ENCODE results near the gene SFMBT1. TPM values are rescaled to one million over a fixed set of nuclear protein-coding genes. Genes with fewer than 3 reads are reported as not detected.

Gene SFMBT1
- total and polyA plus RNA-seq, 5 donors from 2014 or later: 13.1 to 31.4 (median 16.7) TPM

DNA sequence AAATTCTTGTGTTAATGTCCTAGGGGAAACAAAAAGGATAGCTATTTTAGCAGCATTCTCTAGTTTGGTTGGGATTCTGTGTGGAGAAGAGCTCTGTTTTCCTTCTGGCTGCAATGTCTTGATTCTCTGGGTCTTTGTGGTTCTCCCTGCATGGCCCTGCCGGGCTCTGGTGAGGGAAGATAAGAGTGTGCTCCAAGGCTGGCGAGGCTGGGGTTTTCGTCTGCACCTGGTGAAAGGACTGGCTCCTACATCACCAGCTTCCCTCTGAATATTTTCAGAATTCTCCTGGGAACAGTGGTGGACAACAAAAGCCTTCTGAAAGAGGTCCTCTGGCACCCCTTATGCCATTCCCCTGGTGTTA is 38.1 kb upstream of the SFMBT1 start:
- Mint-ChIP-seq H3K27me3 (no peaks in the 10 kb centered on the region), H3K9me3 (peaks cover 0 to 2% (median 0%) of the 10 kb centered on the region in 7 donors), H3K4me1 (peaks cover 0 to 5% (median 0%) of the 10 kb centered on the region in 4 donors), H3K36me3 (peaks cover 4% of the 10 kb centered on the region), H3K27ac (peak overlapping the region in 1 of 3 donors; percentile 26), H3K4me3 (no peak overlapping the region)
- Histone ChIP-seq H3K36me3 (ENCODE audit: control insufficient read depth, insufficient read depth, low read length) (peaks cover 8% of the 10 kb centered on the region), H3K4me1 (ENCODE audit: control insufficient read depth, insufficient read depth, low read length, poor library complexity, severe bottlenecking) (no peaks in the 10 kb centered on the region), H3K27ac (ENCODE audit: insufficient read depth, low read length, poor library complexity, severe bottlenecking) (no peak overlapping the region), H3K4me3 (ENCODE audit: low read depth, low read length) (no peak overlapping the region), H3K27me3 (ENCODE audit: control insufficient read depth, insufficient read depth, low read length) (no peaks in the 10 kb centered on the region), H3K9me3 (ENCODE audit: control insufficient read depth in 2 of 2, low read length in 2 of 2) (no peaks in the 10 kb centered on the region)
- ATAC-seq (ENCODE audit: low read depth in 2 of 2): no peak
- no peak for DNase-seq

DNA sequence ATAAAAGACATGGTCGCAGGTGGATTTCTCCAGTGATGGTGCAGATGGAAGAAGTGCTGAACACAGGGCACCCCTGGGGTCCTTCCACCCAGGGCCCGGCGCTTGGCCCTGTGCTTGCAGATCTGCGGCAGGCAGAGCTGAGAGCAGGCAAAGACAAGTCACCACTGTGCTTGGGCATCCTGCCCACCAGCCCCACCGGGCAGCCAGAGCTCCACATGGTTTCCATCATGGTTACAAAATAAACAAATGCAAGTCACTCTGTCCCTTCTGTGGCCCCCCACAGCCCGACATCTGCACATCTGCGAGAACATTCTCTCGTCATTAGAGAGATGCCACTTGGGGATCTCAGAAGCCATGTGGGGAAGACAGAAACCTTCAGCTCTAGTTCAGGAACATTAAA is 37.6 kb upstream of the SFMBT1 start:
- H3K27ac Mint-ChIP-seq: peak overlapping the region in 1 of 3 donors; percentile 26
- H3K4me1 Mint-ChIP-seq: peaks cover 0 to 5% (median 0%) of the 10 kb centered on the region in 4 donors
- ATAC-seq (ENCODE audit: low read depth in 2 of 2): no peak

DNA sequence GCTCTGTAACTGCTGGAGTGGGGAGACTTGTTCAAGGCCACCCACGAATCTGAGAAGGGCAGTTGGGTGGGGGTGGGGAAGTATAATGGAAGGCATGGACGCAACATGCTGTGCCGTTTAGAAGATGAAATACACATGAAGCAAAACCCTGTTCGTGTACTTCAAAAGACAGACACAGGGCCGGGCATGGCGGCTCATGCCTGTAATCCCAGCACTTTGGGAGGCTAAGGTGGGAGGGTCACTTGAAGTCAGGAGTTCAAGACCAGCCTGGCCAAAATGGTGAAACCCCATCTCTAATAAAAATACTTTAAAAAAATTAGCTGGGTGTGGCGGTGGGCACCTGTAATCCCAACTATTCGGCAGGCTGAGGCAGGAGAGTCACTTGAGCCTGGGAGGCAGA is 36.9 kb upstream of the SFMBT1 start:
- peaks cover 0 to 5% (median 0%) of the 10 kb centered on the region in 4 donors for H3K4me1 Mint-ChIP-seq
- no peak overlapping the region for H3K27ac Mint-ChIP-seq
- no peak overlapping the region for H3K4me3 ChIP-seq (ENCODE audit: low read depth, low read length)
- DNase-seq (no peak), ATAC-seq (ENCODE audit: low read depth in 2 of 2) (no peak)
- no peaks in the 10 kb centered on the region for H3K4me1 ChIP-seq (ENCODE audit: control insufficient read depth, insufficient read depth, low read length, poor library complexity, severe bottlenecking)
- H3K36me3 Mint-ChIP-seq: peaks cover under 1% of the 10 kb centered on the region
- no peaks in the 10 kb centered on the region for H3K27me3 ChIP-seq (ENCODE audit: control insufficient read depth, insufficient read depth, low read length)
- no peak overlapping the region for H3K4me3 Mint-ChIP-seq
- H3K9me3 ChIP-seq (ENCODE audit: control insufficient read depth in 2 of 2, low read length in 2 of 2): no peaks in the 10 kb centered on the region
- no peaks in the 10 kb centered on the region for H3K27me3 Mint-ChIP-seq
- H3K36me3 ChIP-seq (ENCODE audit: control insufficient read depth, insufficient read depth, low read length): peaks cover 8% of the 10 kb centered on the region
- peaks cover 0 to 2% (median 0%) of the 10 kb centered on the region in 7 donors for H3K9me3 Mint-ChIP-seq
- no peak overlapping the region for H3K27ac ChIP-seq (ENCODE audit: insufficient read depth, low read length, poor library complexity, severe bottlenecking)

More for the DNA sequence above, 37.6 kb upstream of the SFMBT1 start:
- Histone ChIP-seq H3K36me3 (ENCODE audit: control insufficient read depth, insufficient read depth, low read length) (peaks cover 8% of the 10 kb centered on the region), H3K27ac (ENCODE audit: insufficient read depth, low read length, poor library complexity, severe bottlenecking) (no peak overlapping the region), H3K4me3 (ENCODE audit: low read depth, low read length) (no peak overlapping the region), H3K27me3 (ENCODE audit: control insufficient read depth, insufficient read depth, low read length) (no peaks in the 10 kb centered on the region), H3K9me3 (ENCODE audit: control insufficient read depth in 2 of 2, low read length in 2 of 2) (no peaks in the 10 kb centered on the region), H3K4me1 (ENCODE audit: control insufficient read depth, insufficient read depth, low read length, poor library complexity, severe bottlenecking) (no peaks in the 10 kb centered on the region)
- peaks cover 4% of the 10 kb centered on the region for H3K36me3 Mint-ChIP-seq
- no peak for DNase-seq
- no peaks in the 10 kb centered on the region for H3K27me3 Mint-ChIP-seq
- H3K4me3 Mint-ChIP-seq: no peak overlapping the region
- peaks cover 0 to 2% (median 0%) of the 10 kb centered on the region in 7 donors for H3K9me3 Mint-ChIP-seq

DNA sequence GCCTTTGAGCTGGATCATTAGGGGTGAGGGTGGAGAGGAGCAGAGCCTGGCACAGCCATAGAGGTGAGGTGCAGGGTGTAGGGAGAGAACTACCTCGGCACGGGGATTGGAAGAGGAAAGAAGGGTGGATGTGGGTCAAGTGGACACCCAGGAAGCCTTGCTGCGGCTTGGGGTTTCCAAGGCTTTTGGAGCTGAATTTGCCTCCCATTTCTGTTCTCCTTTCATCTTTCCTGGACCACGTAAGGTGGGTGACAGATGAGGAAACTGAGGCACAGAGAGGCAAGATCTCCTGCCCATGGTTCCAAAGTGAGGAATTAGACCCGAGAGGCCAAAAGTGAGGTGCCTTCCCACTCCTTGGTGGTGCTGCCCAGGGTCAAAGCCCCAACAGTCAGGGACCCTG is 35.4 kb upstream of the SFMBT1 start:
- Mint-ChIP-seq H3K9me3 (peaks cover 0 to 2% (median 0%) of the 10 kb centered on the region in 7 donors), H3K27me3 (no peaks in the 10 kb centered on the region), H3K4me1 (peaks cover 0 to 5% (median 0%) of the 10 kb centered on the region in 4 donors), H3K4me3 (no peak overlapping the region), H3K27ac (peak overlapping the region in 1 of 3 donors; percentile 62), H3K36me3 (no peaks in the 10 kb centered on the region)
- Histone ChIP-seq H3K27me3 (ENCODE audit: control insufficient read depth, insufficient read depth, low read length) (no peaks in the 10 kb centered on the region), H3K27ac (ENCODE audit: insufficient read depth, low read length, poor library complexity, severe bottlenecking) (no peak overlapping the region), H3K4me3 (ENCODE audit: low read depth, low read length) (no peak overlapping the region), H3K36me3 (ENCODE audit: control insufficient read depth, insufficient read depth, low read length) (peaks cover 8% of the 10 kb centered on the region), H3K9me3 (ENCODE audit: control insufficient read depth in 2 of 2, low read length in 2 of 2) (no peaks in the 10 kb centered on the region), H3K4me1 (ENCODE audit: control insufficient read depth, insufficient read depth, low read length, poor library complexity, severe bottlenecking) (no peaks in the 10 kb centered on the region)
- DNase-seq (no peak), ATAC-seq (ENCODE audit: low read depth in 2 of 2) (no peak)

DNA sequence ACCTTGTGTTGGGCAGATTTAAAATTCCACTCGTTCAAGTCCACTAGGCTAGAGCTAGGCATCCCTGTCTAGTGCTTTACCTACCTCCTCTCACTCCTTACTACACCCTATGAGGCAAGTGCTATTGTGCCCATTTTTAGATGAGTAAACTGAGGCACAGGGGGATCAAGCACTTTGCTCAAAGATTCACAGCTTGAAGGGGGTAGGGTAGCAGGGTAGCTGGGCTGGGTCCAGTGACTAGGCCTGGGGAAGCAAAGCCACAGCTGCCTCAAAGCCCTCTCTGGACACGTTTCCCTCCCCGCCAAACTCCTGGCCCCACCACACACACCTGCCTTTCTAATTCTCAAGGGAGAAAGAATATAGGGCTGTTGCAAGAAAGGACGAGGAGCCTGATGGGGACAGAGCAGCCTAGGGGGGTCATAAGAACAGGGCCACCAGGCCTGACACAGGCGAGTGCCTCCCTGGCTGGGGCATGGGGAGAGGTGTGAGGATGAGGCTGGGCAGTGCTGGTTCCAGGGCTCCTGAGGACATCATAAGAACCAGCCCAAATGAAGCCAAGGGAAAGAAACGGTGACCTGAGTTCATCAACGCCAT is 34.8 kb upstream of the SFMBT1 start:
- Histone ChIP-seq H3K4me1 (ENCODE audit: control insufficient read depth, insufficient read depth, low read length, poor library complexity, severe bottlenecking) (no peaks in the 10 kb centered on the region), H3K27ac (ENCODE audit: insufficient read depth, low read length, poor library complexity, severe bottlenecking) (no peak overlapping the region), H3K36me3 (ENCODE audit: control insufficient read depth, insufficient read depth, low read length) (peaks cover 8% of the 10 kb centered on the region), H3K27me3 (ENCODE audit: control insufficient read depth, insufficient read depth, low read length) (no peaks in the 10 kb centered on the region), H3K4me3 (ENCODE audit: low read depth, low read length) (no peak overlapping the region), H3K9me3 (ENCODE audit: control insufficient read depth in 2 of 2, low read length in 2 of 2) (no peaks in the 10 kb centered on the region)
- Mint-ChIP-seq H3K4me1 (peaks cover 0 to 3% (median 0%) of the 10 kb centered on the region in 4 donors), H3K27me3 (no peaks in the 10 kb centered on the region), H3K36me3 (no peaks in the 10 kb centered on the region), H3K9me3 (peaks cover 0 to 2% (median 0%) of the 10 kb centered on the region in 7 donors), H3K4me3 (no peak overlapping the region), H3K27ac (no peak overlapping the region)
- no peak for DNase-seq
- no peak for ATAC-seq (ENCODE audit: low read depth in 2 of 2)

DNA sequence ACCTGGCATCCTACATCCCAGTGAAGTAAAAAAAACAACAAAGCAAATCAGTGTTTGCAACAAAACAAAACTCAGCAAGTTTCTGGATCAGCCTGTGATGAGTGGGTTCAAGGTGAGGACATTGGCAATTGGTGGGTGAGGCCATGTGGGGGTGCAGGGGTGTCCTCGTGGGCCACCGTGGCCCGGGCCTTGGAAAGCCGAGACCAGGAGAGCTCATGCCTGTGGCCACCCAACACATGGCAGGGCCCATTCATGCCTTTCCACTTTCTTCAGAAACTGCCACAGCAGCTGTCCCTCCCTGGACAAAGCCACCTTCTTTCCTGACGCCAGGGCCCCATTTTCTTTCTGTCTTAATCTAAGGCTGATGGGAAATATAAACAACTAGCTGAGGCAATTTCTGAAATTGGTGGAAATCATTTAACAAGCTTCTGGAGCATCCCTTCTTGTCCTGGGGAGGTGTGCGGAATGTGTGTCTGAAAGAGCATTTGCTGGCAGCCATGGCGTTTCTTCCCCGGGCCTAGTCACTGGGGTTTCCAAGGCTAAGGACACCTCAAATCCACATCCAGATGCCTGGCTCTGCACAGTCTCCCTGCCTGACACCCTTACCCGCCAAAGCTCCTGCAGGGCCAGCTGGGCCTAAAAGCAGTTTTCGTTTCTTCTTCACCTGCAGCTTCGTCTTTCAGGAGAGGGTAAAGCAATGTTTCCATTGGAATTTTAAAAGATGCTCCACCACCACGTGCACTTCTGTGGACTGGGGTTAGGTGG is 34.1 kb upstream of the SFMBT1 start:
- Mint-ChIP-seq H3K4me1 (no peaks in the 10 kb centered on the region), H3K27me3 (no peaks in the 10 kb centered on the region), H3K36me3 (no peaks in the 10 kb centered on the region), H3K4me3 (no peak overlapping the region), H3K9me3 (peaks cover 0 to 2% (median 0%) of the 10 kb centered on the region in 7 donors), H3K27ac (no peak overlapping the region)
- Histone ChIP-seq H3K4me3 (ENCODE audit: low read depth, low read length) (no peak overlapping the region), H3K36me3 (ENCODE audit: control insufficient read depth, insufficient read depth, low read length) (peaks cover 5% of the 10 kb centered on the region), H3K9me3 (ENCODE audit: control insufficient read depth in 2 of 2, low read length in 2 of 2) (no peaks in the 10 kb centered on the region), H3K4me1 (ENCODE audit: control insufficient read depth, insufficient read depth, low read length, poor library complexity, severe bottlenecking) (no peaks in the 10 kb centered on the region), H3K27me3 (ENCODE audit: control insufficient read depth, insufficient read depth, low read length) (no peaks in the 10 kb centered on the region), H3K27ac (ENCODE audit: insufficient read depth, low read length, poor library complexity, severe bottlenecking) (no peak overlapping the region)
- ATAC-seq (ENCODE audit: low read depth in 2 of 2) (no peak), DNase-seq (no peak)

DNA sequence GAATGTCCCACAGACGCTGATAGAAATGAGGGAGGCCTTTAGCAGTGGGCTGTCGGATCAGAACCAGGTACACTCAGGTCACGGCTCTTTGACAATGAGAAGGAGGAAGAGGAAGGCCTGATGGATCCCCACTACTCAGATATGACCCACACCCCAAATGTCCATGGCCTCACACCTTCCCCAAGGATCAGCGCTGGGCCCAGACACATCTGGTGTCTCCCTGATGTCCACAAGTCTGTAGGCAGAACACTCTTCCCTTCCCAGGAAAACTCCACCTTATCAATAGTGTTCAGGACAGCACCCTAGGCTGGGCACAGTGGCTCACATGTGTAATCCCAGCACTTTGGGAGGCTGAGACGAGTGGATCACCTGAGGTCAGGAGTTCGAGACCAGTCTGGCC is 33.3 kb upstream of the SFMBT1 start:
- Histone ChIP-seq H3K36me3 (ENCODE audit: control insufficient read depth, insufficient read depth, low read length) (peaks cover 3% of the 10 kb centered on the region), H3K9me3 (ENCODE audit: control insufficient read depth in 2 of 2, low read length in 2 of 2) (no peaks in the 10 kb centered on the region), H3K27ac (ENCODE audit: insufficient read depth, low read length, poor library complexity, severe bottlenecking) (no peak overlapping the region), H3K4me3 (ENCODE audit: low read depth, low read length) (no peak overlapping the region), H3K27me3 (ENCODE audit: control insufficient read depth, insufficient read depth, low read length) (no peaks in the 10 kb centered on the region), H3K4me1 (ENCODE audit: control insufficient read depth, insufficient read depth, low read length, poor library complexity, severe bottlenecking) (no peaks in the 10 kb centered on the region)
- no peak overlapping the region for H3K27ac Mint-ChIP-seq
- no peaks in the 10 kb centered on the region for H3K4me1 Mint-ChIP-seq
- no peak overlapping the region for H3K4me3 Mint-ChIP-seq
- DNase-seq (no peak), ATAC-seq (ENCODE audit: low read depth in 2 of 2) (no peak)
- peaks cover 0 to 2% (median 0%) of the 10 kb centered on the region in 7 donors for H3K9me3 Mint-ChIP-seq
- no peaks in the 10 kb centered on the region for H3K27me3 Mint-ChIP-seq
- H3K36me3 Mint-ChIP-seq: no peaks in the 10 kb centered on the region

All from CD4-positive, CD25-positive, alpha-beta regulatory T cell (primary cell).